ENCODE measurements around the gene RNF123.

RNF123 gene

DNA sequence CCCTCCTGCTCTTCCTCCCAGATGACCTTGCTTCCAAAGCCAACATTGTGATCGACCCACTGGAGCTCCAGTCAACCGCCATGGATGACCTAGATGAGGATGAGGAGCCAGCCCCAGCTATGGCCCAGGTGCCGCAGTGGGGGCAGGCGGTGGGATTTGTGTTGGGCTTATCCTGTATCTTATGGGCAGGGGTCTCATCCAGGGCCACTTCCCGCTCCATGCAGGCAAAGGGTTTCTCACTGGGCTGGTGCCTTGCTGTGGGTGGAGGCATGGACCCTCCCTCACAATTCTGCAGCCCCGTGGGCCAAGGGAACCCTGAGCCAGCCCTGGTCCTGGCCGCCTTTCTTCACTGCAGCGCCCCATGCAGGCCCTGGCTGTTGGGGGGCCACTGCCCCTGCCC is 15.3 kb downstream of the RNF123 start:
- no peaks in the 10 kb centered on the region for H3K36me3 ChIP-seq (ENCODE audit: control insufficient read depth, insufficient read depth, low read length)

DNA sequence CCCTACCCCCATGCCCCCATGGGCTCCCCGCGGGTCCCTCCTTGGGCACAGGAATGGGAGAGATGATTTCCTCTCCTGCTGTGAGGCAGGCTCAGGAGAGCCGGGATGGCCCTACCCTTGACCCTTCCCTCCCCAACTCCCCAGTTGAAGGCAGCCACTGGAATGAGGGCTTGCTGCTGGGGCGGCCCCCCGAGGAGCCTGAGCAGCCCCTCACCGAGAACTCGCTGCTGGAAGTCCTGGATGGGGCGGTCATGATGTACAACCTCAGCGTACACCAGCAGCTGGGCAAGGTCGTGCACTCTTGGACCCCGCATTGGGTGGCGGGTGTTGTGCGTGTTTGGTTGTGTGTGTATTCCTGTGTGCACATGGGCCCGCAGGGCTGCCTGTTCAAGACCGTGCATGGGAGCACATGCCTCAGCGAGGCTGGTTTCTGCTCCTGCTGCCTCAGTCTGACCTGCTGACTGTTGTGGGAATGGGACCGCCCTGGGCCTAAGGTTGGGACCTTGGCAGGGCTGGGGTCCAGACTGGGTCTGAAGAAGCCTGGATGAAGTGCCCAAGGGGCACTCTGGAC is 16.1 kb downstream of the RNF123 start:
- Histone ChIP-seq H2AFZ (no peak overlapping the region), H3K4me3 (ENCODE audit: low read depth, low read length) (no peak overlapping the region), H3K27ac (no peak overlapping the region), H3K9me3 (ENCODE audit: control insufficient read depth, low read length) (no peaks in the 10 kb centered on the region), H3K27me3 (ENCODE audit: control insufficient read depth, insufficient read depth, low read length) (no peaks in the 10 kb centered on the region), H3K4me1 (peaks cover 3% of the 10 kb centered on the region), H3K79me2 (peaks cover 4% of the 10 kb centered on the region), H3K36me3 (ENCODE audit: control insufficient read depth, insufficient read depth, low read length) (no peaks in the 10 kb centered on the region), H3K9ac (no peak overlapping the region), H3K4me2 (ENCODE audit: low read length) (no peak overlapping the region)
- TF ChIP-seq, protein P1, sequence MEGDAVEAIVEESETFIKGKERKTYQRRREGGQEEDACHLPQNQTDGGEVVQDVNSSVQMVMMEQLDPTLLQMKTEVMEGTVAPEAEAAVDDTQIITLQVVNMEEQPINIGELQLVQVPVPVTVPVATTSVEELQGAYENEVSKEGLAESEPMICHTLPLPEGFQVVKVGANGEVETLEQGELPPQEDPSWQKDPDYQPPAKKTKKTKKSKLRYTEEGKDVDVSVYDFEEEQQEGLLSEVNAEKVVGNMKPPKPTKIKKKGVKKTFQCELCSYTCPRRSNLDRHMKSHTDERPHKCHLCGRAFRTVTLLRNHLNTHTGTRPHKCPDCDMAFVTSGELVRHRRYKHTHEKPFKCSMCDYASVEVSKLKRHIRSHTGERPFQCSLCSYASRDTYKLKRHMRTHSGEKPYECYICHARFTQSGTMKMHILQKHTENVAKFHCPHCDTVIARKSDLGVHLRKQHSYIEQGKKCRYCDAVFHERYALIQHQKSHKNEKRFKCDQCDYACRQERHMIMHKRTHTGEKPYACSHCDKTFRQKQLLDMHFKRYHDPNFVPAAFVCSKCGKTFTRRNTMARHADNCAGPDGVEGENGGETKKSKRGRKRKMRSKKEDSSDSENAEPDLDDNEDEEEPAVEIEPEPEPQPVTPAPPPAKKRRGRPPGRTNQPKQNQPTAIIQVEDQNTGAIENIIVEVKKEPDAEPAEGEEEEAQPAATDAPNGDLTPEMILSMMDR (IDR thresholded peaks at IDR 0.05), result no peak

More for the DNA sequence above, 15.3 kb downstream of the RNF123 start:
- Histone ChIP-seq H3K27me3 (ENCODE audit: control insufficient read depth, insufficient read depth, low read length) (no peaks in the 10 kb centered on the region), H3K4me2 (ENCODE audit: low read length) (no peak overlapping the region), H2AFZ (no peak overlapping the region), H3K9me3 (ENCODE audit: control insufficient read depth, low read length) (no peaks in the 10 kb centered on the region), H3K4me3 (ENCODE audit: low read depth, low read length) (no peak overlapping the region), H3K4me1 (peaks cover 3% of the 10 kb centered on the region), H3K79me2 (peaks cover 4% of the 10 kb centered on the region), H3K27ac (no peak overlapping the region), H3K9ac (no peak overlapping the region)
- TF ChIP-seq, protein P1 (IDR thresholded peaks at IDR 0.05), result no peak

DNA sequence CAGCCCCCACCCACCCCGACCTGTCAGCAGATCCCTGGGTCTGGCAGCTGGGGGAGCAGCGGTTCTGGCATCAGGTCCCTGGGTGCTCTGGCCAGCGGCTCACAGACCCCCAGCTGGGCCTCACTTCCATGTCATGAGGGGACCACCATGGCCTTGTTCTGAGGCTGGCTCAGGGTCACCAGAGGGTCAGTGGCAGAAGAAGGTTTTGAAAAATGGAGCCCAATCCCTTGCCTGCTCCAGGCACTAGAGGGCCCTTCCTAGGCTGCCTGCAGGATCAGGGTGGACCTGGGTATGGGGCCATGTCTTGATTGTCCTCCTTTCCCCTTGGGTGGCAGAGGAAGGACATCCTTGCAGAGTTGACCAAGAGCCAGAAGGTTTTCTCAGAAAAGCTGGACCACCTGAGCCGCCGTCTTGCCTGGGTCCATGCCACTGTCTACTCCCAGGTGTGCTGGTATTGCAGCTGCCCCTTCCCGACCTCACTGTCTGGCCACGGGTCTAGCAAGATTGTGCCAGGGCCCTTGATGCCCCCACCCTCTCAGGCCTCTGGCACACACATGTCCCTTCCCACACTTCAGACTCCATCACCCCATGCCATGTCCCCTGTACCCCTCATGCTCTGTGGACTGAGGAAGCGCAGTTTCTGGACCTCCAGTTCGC is 17.2 kb downstream of the RNF123 start:
- Histone ChIP-seq H3K27me3 (ENCODE audit: control insufficient read depth, insufficient read depth, low read length) (no peaks in the 10 kb centered on the region), H3K79me2 (peaks cover 4% of the 10 kb centered on the region), H2AFZ (no peak overlapping the region), H3K9ac (no peak overlapping the region), H3K4me1 (peaks cover 3% of the 10 kb centered on the region), H3K27ac (no peak overlapping the region), H3K36me3 (ENCODE audit: control insufficient read depth, insufficient read depth, low read length) (no peaks in the 10 kb centered on the region), H3K4me2 (ENCODE audit: low read length) (no peak overlapping the region), H3K4me3 (ENCODE audit: low read depth, low read length) (no peak overlapping the region), H3K9me3 (ENCODE audit: control insufficient read depth, low read length) (no peaks in the 10 kb centered on the region)
- TF ChIP-seq, protein P1 (IDR thresholded peaks at IDR 0.05), result no peak

DNA sequence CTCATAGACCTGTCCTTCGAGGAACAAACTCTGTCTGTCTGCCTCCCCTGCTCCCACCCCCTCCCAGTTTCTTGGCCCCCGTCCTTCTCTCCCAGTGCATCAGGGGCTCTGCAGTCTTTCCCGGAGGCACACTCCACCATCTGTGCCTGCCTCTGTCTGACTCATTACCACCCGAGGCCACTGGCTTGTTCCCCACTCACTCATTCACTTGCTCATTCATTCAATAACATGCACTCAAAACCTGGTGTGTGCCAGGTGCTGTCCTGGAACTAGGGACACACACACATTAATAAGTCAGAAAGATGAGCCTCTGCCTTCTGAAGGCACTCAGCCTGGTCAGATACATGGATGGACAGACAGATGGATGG is 17.7 kb downstream of the RNF123 start:
- Histone ChIP-seq H3K4me2 (ENCODE audit: low read length) (no peak overlapping the region), H3K27me3 (ENCODE audit: control insufficient read depth, insufficient read depth, low read length) (no peaks in the 10 kb centered on the region), H3K9me3 (ENCODE audit: control insufficient read depth, low read length) (no peaks in the 10 kb centered on the region), H3K36me3 (ENCODE audit: control insufficient read depth, insufficient read depth, low read length) (no peaks in the 10 kb centered on the region), H3K4me1 (peaks cover 3% of the 10 kb centered on the region), H3K9ac (no peak overlapping the region), H3K27ac (no peak overlapping the region), H3K79me2 (peaks cover 4% of the 10 kb centered on the region), H2AFZ (no peak overlapping the region), H3K4me3 (ENCODE audit: low read depth, low read length) (no peak overlapping the region)
- TF ChIP-seq, protein P1 (IDR thresholded peaks at IDR 0.05), result no peak

DNA sequence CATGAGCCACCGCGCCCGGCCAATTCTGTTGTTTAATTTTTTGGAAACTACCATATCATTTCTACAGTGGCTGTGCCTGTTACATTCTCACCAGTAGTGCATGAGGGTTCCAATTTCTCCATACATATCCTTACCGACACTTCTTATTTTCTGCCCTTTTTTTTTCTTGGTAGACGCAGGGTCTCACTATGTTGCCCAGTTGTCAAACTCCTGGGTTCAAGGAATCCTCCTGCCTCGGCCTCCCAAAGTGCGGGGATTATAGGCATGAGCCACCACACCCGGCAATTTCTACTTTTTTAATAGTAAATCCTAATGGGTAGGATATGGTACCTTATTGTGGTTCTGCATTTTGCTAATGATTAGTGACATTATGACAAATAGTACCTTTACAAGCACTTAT is 20.5 kb downstream of the RNF123 start:
- no peaks in the 10 kb centered on the region for H3K9me3 ChIP-seq (ENCODE audit: control insufficient read depth, low read length)
- no peak overlapping the region for H3K9ac ChIP-seq
- H3K4me3 ChIP-seq (ENCODE audit: low read depth, low read length), result no peak overlapping the region
- no peak overlapping the region for H3K27ac ChIP-seq
- H3K27me3 ChIP-seq (ENCODE audit: control insufficient read depth, insufficient read depth, low read length), result no peaks in the 10 kb centered on the region
- no peaks in the 10 kb centered on the region for H3K79me2 ChIP-seq
- peaks cover 6% of the 10 kb centered on the region for H3K4me1 ChIP-seq
- H3K36me3 ChIP-seq (ENCODE audit: control insufficient read depth, insufficient read depth, low read length), result no peaks in the 10 kb centered on the region
- TF ChIP-seq, protein P1 (IDR thresholded peaks at IDR 0.05), result no peak
- no peak overlapping the region for H2AFZ ChIP-seq
- no peak overlapping the region for H3K4me2 ChIP-seq (ENCODE audit: low read length)

All from parathyroid adenoma (tissue), 2 donors.